GM19395 (cell line): Measurements from ENCODE around the gene CNN3.

ENCODE experiments used
- ATAC-seq: cut with Tn5 transposase; IDR thresholded peaks from one replicate; pipeline ENCODE4 v1.9.1; 2021; ENCODE audit warnings: mild to moderate bottlenecking, moderate library complexity; ENCODE audit not compliant: unreplicated experiment

CNN3 gene

GRCh38 chr1:94859174-94859573 is 67.7 kb downstream of the CNN3 start:
- ATAC-seq = no peak

DNA sequence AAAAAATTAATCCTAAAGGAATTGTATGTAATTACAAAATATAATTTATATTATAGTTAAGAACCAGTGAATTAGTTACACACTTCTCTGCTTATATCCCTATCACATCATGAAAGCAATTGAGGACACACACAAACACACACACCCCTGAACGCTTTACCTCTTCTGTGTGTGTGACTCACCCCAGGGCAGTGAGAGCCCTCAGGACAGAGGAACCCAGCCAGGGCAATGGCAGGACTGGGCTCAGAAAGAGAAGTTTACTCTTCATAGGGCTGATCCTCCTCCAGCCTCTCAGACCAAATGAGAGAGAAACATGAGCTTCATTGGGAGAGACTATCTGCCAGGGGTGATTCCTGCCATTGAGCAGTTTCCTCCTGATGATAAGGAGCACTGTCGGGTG is 68.6 kb downstream of the CNN3 start:
- ATAC-seq = no peak

DNA sequence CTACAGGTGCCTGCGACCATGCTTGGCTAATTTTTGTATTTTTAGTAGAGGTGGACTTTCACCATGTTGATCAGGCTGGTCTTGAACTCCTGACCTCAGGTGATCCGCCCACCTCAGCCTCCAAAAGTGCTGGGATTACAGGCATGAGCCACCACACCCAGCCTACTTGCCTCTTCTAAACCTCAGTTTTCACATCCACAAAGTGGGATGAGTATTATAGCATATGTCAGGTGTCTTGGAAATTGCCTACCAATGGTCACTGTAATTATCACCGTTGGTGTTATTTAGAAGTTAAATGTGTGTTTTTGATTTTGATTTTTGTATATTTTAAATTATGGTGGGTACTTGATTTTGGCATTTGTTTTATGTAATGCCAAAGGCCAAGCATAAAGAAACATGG is 70.0 kb downstream of the CNN3 start:
- no peak for ATAC-seq

DNA sequence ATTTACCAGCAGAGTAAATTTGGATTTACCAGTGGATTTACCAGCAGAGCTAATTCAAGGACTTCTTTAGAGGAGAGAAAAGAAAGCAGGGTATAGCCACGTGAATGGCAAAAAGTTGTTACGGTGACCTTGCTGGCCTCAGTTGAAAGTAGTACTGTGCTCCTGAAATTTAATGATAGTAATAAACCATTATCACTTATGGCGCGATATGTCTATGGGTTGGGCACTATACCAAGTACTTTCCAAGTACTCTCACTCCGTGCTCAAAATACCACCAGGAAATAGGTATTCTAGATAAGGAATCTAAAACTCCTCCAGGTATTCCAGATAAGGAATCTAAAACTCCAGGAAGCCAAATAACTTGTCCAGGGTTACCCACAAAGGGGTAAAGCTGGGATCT is 70.9 kb downstream of the CNN3 start:
- no peak for ATAC-seq

- no peak for ATAC-seq
These were observed 71.6 kb downstream of the CNN3 start for GRCh38 chr1:94855307-94855700.

DNA sequence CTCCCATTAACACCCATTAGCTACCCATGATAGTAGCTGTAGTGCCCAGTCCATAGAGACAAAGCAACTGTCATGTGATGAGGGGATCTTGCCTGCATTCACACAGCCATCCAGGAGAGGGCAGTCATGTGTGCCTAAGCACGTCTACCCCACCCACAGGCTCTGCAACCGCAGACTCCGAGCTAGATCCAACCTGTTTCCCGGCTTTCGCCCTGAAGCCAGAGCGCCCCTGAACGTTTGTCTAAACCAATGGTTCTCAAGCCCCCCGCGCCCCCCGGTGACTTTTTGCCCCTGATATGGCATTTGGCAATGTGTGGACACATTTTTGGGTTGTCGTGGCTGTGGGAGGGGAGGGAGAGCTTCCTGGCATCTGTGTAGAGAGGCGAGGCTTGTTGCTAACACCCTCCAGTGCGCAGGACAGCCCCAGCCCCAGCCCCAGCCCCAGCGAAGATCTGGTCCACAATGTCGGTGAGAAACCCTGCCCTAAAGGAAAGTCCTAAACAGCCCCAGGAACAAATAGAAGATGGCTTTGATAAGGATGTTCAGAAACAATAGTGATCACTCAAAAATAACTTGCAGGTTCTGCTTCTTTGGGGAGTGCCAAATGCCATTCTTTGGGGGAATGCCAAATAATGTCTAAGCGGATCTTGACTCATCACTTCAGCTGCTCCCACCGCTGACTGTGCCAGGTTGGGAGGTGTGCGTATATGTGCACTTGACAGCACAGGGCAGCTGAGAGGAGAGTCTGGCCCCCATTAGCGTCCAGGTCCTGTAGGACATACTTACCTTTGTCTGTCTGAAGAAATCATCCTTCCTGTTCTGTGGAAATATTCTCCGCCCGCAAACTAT is 72.2 kb downstream of the CNN3 start:
- ATAC-seq = peak; percentile 100

DNA sequence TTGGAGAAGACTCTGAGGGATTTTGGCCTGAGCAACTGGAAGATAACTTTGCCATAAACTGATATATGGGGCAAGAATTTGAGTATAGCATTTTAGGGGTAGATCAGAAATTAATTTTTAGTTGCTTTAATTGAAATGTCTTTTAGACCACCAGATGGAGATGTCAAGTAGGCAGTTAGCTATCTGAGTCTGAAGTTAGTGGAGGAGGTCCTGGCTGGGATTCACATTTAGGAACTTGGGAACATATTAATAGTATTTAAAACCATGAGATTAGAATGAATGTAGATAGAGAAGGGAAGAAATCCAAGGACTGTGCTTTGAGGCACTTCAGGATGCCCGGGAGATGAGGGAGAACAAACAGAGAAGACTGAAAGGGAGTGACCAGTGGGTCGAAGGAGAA is 74.1 kb downstream of the CNN3 start:
- ATAC-seq = no peak

- ATAC-seq = no peak
These were observed 75.3 kb downstream of the CNN3 start for GRCh38 chr1:94851571-94851970.
